HL-60 (cell line): ENCODE measurements around the gene ALDOB.

ENCODE experiments used
- DNase-seq, 2 experiments: peaks; one replicate each; pipeline ENCODE4 v3.0.0-alpha.2; 2010 to 2020; ENCODE audit warnings: low read depth in 1 of 2, low spot score in 1 of 2
- H3K27ac ChIP-seq: fragments of 250-450 bp; sonication (Bioruptor Pico); replicated peaks from 2 replicates; pipeline ENCODE4 v1.5.1; 2020; ENCODE audit warnings: mild to moderate bottlenecking, moderate library complexity
- H3K27me3 ChIP-seq: fragments of 250-450 bp; sonication (Bioruptor Pico); 2 replicates; pipeline ENCODE4 v1.5.1; 2021; ENCODE audit warnings: mild to moderate bottlenecking, moderate library complexity; ENCODE audit not compliant: insufficient read depth, poor library complexity, severe bottlenecking
- H3K4me3 ChIP-seq: replicated peaks from 2 replicates; pipeline ENCODE4 v1.5.1; 2011; ENCODE audit warnings: mild to moderate bottlenecking, control low read depth, low read length; ENCODE audit not compliant: insufficient read depth
- GABPA ChIP-seq: IDR thresholded peaks from 2 replicates; pipeline ENCODE4 v1.6.1; 2012; ENCODE audit warnings: low read depth
- POLR2AphosphoS5 ChIP-seq: IDR thresholded peaks from 2 replicates; pipeline ENCODE4 v1.6.1; 2012; ENCODE audit warnings: low read depth
- REST ChIP-seq: IDR thresholded peaks from 2 replicates; pipeline ENCODE4 v1.6.1; 2012; ENCODE audit warnings: low read depth; ENCODE audit not compliant: insufficient replicate concordance
- SPI1 ChIP-seq: IDR thresholded peaks from 2 replicates; pipeline ENCODE4 v1.6.1; 2012; ENCODE audit warnings: low read depth, mild to moderate bottlenecking, borderline replicate concordance
- TF ChIP-seq, protein P1 (sequence below): IDR thresholded peaks from one replicate; pipeline ENCODE4 v1.5.1; 2011; ENCODE audit warnings: low read length, control low read depth, inconsistent platforms; ENCODE audit not compliant: insufficient read depth

Gene ALDOB

GRCh38 chr9:101372327-101373118 is 63.1 kb downstream of the ALDOB start:
- Histone ChIP-seq H3K4me3 (no peak overlapping the region), H3K27me3 (no peaks in the 10 kb centered on the region), H3K27ac (no peak overlapping the region)
- no peak for DNase-seq
- TF ChIP-seq, protein P1, sequence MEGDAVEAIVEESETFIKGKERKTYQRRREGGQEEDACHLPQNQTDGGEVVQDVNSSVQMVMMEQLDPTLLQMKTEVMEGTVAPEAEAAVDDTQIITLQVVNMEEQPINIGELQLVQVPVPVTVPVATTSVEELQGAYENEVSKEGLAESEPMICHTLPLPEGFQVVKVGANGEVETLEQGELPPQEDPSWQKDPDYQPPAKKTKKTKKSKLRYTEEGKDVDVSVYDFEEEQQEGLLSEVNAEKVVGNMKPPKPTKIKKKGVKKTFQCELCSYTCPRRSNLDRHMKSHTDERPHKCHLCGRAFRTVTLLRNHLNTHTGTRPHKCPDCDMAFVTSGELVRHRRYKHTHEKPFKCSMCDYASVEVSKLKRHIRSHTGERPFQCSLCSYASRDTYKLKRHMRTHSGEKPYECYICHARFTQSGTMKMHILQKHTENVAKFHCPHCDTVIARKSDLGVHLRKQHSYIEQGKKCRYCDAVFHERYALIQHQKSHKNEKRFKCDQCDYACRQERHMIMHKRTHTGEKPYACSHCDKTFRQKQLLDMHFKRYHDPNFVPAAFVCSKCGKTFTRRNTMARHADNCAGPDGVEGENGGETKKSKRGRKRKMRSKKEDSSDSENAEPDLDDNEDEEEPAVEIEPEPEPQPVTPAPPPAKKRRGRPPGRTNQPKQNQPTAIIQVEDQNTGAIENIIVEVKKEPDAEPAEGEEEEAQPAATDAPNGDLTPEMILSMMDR: no peak
- TF ChIP-seq POLR2AphosphoS5: no peak
- no peak for TF ChIP-seq REST
- TF ChIP-seq SPI1: no peak
- no peak for TF ChIP-seq GABPA

- Histone ChIP-seq H3K27me3 (no peaks in the 10 kb centered on the region), H3K27ac (no peak overlapping the region), H3K4me3 (no peak overlapping the region)
- TF ChIP-seq REST (no peak), POLR2AphosphoS5 (no peak), GABPA (no peak), SPI1 (no peak)
- TF ChIP-seq, protein P1: no peak
- DNase-seq: no peak
Observed at GRCh38 chr9:101371813-101372212, 63.8 kb downstream of the ALDOB start.
